GM23248 (cell line): ENCODE measurements around the gene ADPGK.

ENCODE experiments used
- EZH2 ChIP-seq: fragments of 200-600 bp; sonication (generic); IDR thresholded peaks from 2 replicates; pipeline ENCODE4 v1.6.1; 2018; ENCODE audit warnings: antibody characterized with exemption, mild to moderate bottlenecking; ENCODE audit not compliant: insufficient read depth, poor library complexity, severe bottlenecking
- EZH2phosphoT487 ChIP-seq: fragments of 200-600 bp; sonication (generic); IDR thresholded peaks from 2 replicates; pipeline ENCODE4 v1.6.1; 2018; ENCODE audit warnings: antibody characterized with exemption, moderate library complexity, mild to moderate bottlenecking, low read depth; ENCODE audit not compliant: insufficient read depth

- TF ChIP-seq EZH2 (no peak), EZH2phosphoT487 (no peak)
These were observed 17.5 kb downstream of the ADPGK start for GRCh38 chr15:72766025-72766424.
